ENCODE measurements around the gene CYTH1.

DNA sequence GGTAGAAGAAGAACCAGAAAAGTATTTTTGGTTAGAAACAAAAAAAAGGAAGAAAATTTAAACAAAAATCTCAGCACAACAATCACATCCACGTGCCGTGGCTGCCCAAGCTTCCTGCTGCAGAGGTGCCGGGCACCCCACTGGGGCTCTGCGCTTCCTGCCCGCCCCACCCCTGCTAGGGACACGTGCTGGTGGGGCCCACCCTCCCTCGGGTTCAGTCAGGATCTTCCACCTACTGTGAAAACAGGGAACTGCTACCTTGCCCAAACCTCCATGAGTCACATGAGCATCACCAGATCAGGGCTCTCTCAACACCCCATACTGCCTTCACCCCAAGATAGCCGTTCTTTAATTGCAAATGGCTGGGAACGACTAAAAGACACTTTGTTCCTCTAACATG is 24.4 kb upstream of the CYTH1 start:
- no peak for TF ChIP-seq EZH2 (IDR thresholded peaks at IDR 0.05; ENCODE audit: borderline replicate concordance, insufficient read depth, low read depth, low read length, poor library complexity, severe bottlenecking)
- TF ChIP-seq, protein P1, sequence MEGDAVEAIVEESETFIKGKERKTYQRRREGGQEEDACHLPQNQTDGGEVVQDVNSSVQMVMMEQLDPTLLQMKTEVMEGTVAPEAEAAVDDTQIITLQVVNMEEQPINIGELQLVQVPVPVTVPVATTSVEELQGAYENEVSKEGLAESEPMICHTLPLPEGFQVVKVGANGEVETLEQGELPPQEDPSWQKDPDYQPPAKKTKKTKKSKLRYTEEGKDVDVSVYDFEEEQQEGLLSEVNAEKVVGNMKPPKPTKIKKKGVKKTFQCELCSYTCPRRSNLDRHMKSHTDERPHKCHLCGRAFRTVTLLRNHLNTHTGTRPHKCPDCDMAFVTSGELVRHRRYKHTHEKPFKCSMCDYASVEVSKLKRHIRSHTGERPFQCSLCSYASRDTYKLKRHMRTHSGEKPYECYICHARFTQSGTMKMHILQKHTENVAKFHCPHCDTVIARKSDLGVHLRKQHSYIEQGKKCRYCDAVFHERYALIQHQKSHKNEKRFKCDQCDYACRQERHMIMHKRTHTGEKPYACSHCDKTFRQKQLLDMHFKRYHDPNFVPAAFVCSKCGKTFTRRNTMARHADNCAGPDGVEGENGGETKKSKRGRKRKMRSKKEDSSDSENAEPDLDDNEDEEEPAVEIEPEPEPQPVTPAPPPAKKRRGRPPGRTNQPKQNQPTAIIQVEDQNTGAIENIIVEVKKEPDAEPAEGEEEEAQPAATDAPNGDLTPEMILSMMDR (IDR thresholded peaks at IDR 0.05): peak; percentile 21

All from B cell (primary cell).